Neural crest cell (in vitro differentiated cells): ENCODE measurements around the gene CDH13. TPM values are rescaled to one million over a fixed set of nuclear protein-coding genes. Genes with fewer than 3 reads are reported as not detected.

Experiments
- DNase-seq: peaks from one replicate; pipeline ENCODE4 v3.0.0; 2021; ENCODE audit warnings: low read depth, mixed read lengths, low spot score
- H3K27ac Mint-ChIP-seq: one replicate; pipeline ENCODE4 v1.8.0; 2021; ENCODE audit warnings: mild to moderate bottlenecking, mixed read lengths; ENCODE audit not compliant: unreplicated experiment
- H3K27me3 Mint-ChIP-seq: 2 replicates; pipeline ENCODE4 v1.8.0; 2021; ENCODE audit warnings: low read depth, mild to moderate bottlenecking, mixed read lengths
- H3K36me3 Mint-ChIP-seq: 2 replicates; pipeline ENCODE4 v1.8.0; 2021; ENCODE audit warnings: low read depth, mild to moderate bottlenecking, mixed read lengths
- H3K4me1 Mint-ChIP-seq: 2 replicates; pipeline ENCODE4 v1.8.0; 2021; ENCODE audit warnings: mixed read lengths
- H3K4me3 Mint-ChIP-seq: one replicate; pipeline ENCODE4 v1.8.0; 2021; ENCODE audit warnings: mild to moderate bottlenecking, mixed read lengths
- H3K9me3 Mint-ChIP-seq: 2 replicates; pipeline ENCODE4 v1.8.0; 2021; ENCODE audit warnings: mixed read lengths
- total RNA-seq: library from RNA; stranded (reverse); gene quantifications from 2 replicates; pipeline ENCODE4 v1.2.1, GENCODE V29; 2021
- TF ChIP-seq, protein P1 (sequence below): fragments of 200-600 bp; sonication (generic); conservative IDR thresholded peaks from 2 replicates; pipeline ENCODE4 v1.5.0; 2021; ENCODE audit warnings: antibody characterized with exemption, mild to moderate bottlenecking

The CDH13 gene
- total RNA-seq, 1 donor from 2014 or later = 1.1 TPM

GRCh38 chr16:83393196-83393981 is 766.6 kb downstream of the CDH13 start:
- Mint-ChIP-seq H3K27me3 (peaks cover 27% of the 10 kb centered on the region), H3K36me3 (no peaks in the 10 kb centered on the region), H3K9me3 (peaks cover 11% of the 10 kb centered on the region), H3K4me1 (no peaks in the 10 kb centered on the region), H3K4me3 (no peak overlapping the region), H3K27ac (no peak overlapping the region)
- no peak for DNase-seq
- TF ChIP-seq, protein P1, sequence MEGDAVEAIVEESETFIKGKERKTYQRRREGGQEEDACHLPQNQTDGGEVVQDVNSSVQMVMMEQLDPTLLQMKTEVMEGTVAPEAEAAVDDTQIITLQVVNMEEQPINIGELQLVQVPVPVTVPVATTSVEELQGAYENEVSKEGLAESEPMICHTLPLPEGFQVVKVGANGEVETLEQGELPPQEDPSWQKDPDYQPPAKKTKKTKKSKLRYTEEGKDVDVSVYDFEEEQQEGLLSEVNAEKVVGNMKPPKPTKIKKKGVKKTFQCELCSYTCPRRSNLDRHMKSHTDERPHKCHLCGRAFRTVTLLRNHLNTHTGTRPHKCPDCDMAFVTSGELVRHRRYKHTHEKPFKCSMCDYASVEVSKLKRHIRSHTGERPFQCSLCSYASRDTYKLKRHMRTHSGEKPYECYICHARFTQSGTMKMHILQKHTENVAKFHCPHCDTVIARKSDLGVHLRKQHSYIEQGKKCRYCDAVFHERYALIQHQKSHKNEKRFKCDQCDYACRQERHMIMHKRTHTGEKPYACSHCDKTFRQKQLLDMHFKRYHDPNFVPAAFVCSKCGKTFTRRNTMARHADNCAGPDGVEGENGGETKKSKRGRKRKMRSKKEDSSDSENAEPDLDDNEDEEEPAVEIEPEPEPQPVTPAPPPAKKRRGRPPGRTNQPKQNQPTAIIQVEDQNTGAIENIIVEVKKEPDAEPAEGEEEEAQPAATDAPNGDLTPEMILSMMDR = peak; percentile 32

GRCh38 chr16:83397601-83398291 is 771.0 kb downstream of the CDH13 start:
- Mint-ChIP-seq H3K4me3 (no peak overlapping the region), H3K4me1 (no peaks in the 10 kb centered on the region), H3K9me3 (peaks cover 15% of the 10 kb centered on the region), H3K27ac (no peak overlapping the region), H3K36me3 (no peaks in the 10 kb centered on the region), H3K27me3 (peaks cover 32% of the 10 kb centered on the region)
- no peak for DNase-seq
- TF ChIP-seq, protein P1 = no peak

GRCh38 chr16:83400234-83400633 is 773.5 kb downstream of the CDH13 start:
- Mint-ChIP-seq H3K27ac (no peak overlapping the region), H3K36me3 (no peaks in the 10 kb centered on the region), H3K9me3 (peaks cover 7% of the 10 kb centered on the region), H3K27me3 (peaks cover 45% of the 10 kb centered on the region), H3K4me1 (no peaks in the 10 kb centered on the region), H3K4me3 (no peak overlapping the region)
- DNase-seq = no peak
- TF ChIP-seq, protein P1 = no peak

GRCh38 chr16:83402160-83402814 is 775.5 kb downstream of the CDH13 start:
- TF ChIP-seq, protein P1 = peak; percentile 22
- Mint-ChIP-seq H3K36me3 (no peaks in the 10 kb centered on the region), H3K4me1 (no peaks in the 10 kb centered on the region), H3K27me3 (peaks cover 52% of the 10 kb centered on the region), H3K27ac (no peak overlapping the region), H3K4me3 (no peak overlapping the region), H3K9me3 (peaks cover 5% of the 10 kb centered on the region)
- DNase-seq = no peak

GRCh38 chr16:83402967-83403366 is 776.2 kb downstream of the CDH13 start:
- Mint-ChIP-seq H3K27me3 (peaks cover 50% of the 10 kb centered on the region), H3K4me3 (no peak overlapping the region), H3K36me3 (no peaks in the 10 kb centered on the region), H3K9me3 (peaks cover 5% of the 10 kb centered on the region), H3K4me1 (no peaks in the 10 kb centered on the region), H3K27ac (no peak overlapping the region)
- no peak for DNase-seq
- TF ChIP-seq, protein P1 = no peak
